GM23248 (cell line): Measurements from ENCODE around the gene FAM210A. TPM values are rescaled to one million over a fixed set of nuclear protein-coding genes. Genes with fewer than 3 reads are reported as not detected.

Experiments
- DNase-seq: peaks from one replicate; pipeline ENCODE4 v3.0.0-alpha.2; 2015
- H2AFZ ChIP-seq: fragments of 200-600 bp; sonication (generic); 2 replicates; pipeline ENCODE4 v1.6.1; 2016; ENCODE audit warnings: antibody characterized with exemption
- H3F3A ChIP-seq: fragments of 200-600 bp; sonication (generic); 2 replicates; pipeline ENCODE4 v1.6.1; 2016; ENCODE audit warnings: mild to moderate bottlenecking, antibody characterized with exemption, mixed run types; ENCODE audit not compliant: insufficient read depth
- H3K27ac ChIP-seq: fragments of 200-600 bp; sonication (generic); 2 replicates; pipeline ENCODE4 v1.5.1; 2016; ENCODE audit warnings: mild to moderate bottlenecking
- H3K27me3 ChIP-seq: fragments of 200-600 bp; sonication (generic); replicated peaks from 2 replicates; pipeline ENCODE4 v1.6.1; 2016; ENCODE audit warnings: mild to moderate bottlenecking; ENCODE audit not compliant: insufficient read depth
- H3K36me3 ChIP-seq: fragments of 200-600 bp; sonication (generic); 2 replicates; pipeline ENCODE4 v1.6.1; 2016; ENCODE audit warnings: low read depth, mild to moderate bottlenecking
- H3K4me1 ChIP-seq: fragments of 200-600 bp; sonication (generic); 2 replicates; pipeline ENCODE4 v1.6.1; 2016; ENCODE audit warnings: mild to moderate bottlenecking; ENCODE audit not compliant: insufficient read depth
- H3K4me2 ChIP-seq: fragments of 200-600 bp; sonication (generic); one replicate; pipeline ENCODE4 v1.6.1; 2016; ENCODE audit warnings: mild to moderate bottlenecking; ENCODE audit not compliant: unreplicated experiment
- H3K4me3 ChIP-seq: fragments of 200-600 bp; sonication (generic); 2 replicates; pipeline ENCODE4 v1.5.1; 2016; ENCODE audit warnings: mild to moderate bottlenecking
- H3K79me2 ChIP-seq: fragments of 200-600 bp; sonication (generic); 2 replicates; pipeline ENCODE4 v1.6.1; 2016; ENCODE audit warnings: mild to moderate bottlenecking; ENCODE audit not compliant: insufficient read depth
- H3K9ac ChIP-seq: fragments of 200-600 bp; sonication (generic); 2 replicates; pipeline ENCODE4 v1.6.1; 2016; ENCODE audit warnings: mild to moderate bottlenecking
- H3K9me2 ChIP-seq: fragments of 200-600 bp; sonication (generic); 2 replicates; pipeline ENCODE4 v1.6.1; 2016; ENCODE audit warnings: mixed run types, mild to moderate bottlenecking, moderate library complexity; ENCODE audit not compliant: insufficient read depth
- H3K9me3 ChIP-seq: fragments of 200-600 bp; sonication (generic); one replicate; pipeline ENCODE4 v1.6.1; 2017; ENCODE audit warnings: low read depth
- H4K20me1 ChIP-seq: fragments of 200-600 bp; sonication (generic); 2 replicates; pipeline ENCODE4 v1.6.0; 2016; ENCODE audit not compliant: insufficient read depth
- EZH2 ChIP-seq: fragments of 200-600 bp; sonication (generic); IDR thresholded peaks from 2 replicates; pipeline ENCODE4 v1.6.1; 2018; ENCODE audit warnings: antibody characterized with exemption, mild to moderate bottlenecking; ENCODE audit not compliant: insufficient read depth, poor library complexity, severe bottlenecking
- EZH2phosphoT487 ChIP-seq: fragments of 200-600 bp; sonication (generic); IDR thresholded peaks from 2 replicates; pipeline ENCODE4 v1.6.1; 2018; ENCODE audit warnings: antibody characterized with exemption, moderate library complexity, mild to moderate bottlenecking, low read depth; ENCODE audit not compliant: insufficient read depth
- WGBS, 2 experiments: methylation state at CpG; one replicate each; pipeline ENCODE4 v1.1.6; 2015 to 2017; ENCODE audit warnings: low lambda C conversion rate in 2 of 2, low coverage in 1 of 2; ENCODE audit errors: missing lambda C conversion rate in 2 of 2; 5-methylcytosine and 5-hydroxymethylcytosine counted together
- in situ Hi-C: fragments of 300-500 bp; cut with MboI; formaldehyde crosslinking; loops from 2 replicates; pipeline ENCODE4 v1.15.0; 2020
- polyA plus RNA-seq: library from polyadenylated mRNA; unstranded; fragments of >200 nt; fragmentation: Nextera tagmentation; extraction: Ambion mirVana; gene quantifications from 2 replicates; pipeline ENCODE4 v1.2.1, GENCODE V29; 2016
- total RNA-seq: library from RNA; depleted of rRNA; stranded (reverse); fragments of >200 nt; shearing (Covaris generic); gene quantifications from 2 replicates; pipeline ENCODE4 v1.2.3, GENCODE V29; 2014

Gene FAM210A
- total and polyA plus RNA-seq, 2 experiments from 2014 or later: 14.2 to 24.9 TPM

GRCh38 chr18:13658436-13659204, 67.7 kb downstream of the FAM210A start:
- H3F3A ChIP-seq: no peaks in the 10 kb centered on the region
- H3K36me3 ChIP-seq: 0 out of 2 replicates have a peak, but pooled peaks cover 4% of the 10 kb centered on the region
- peaks cover 6% of the 10 kb centered on the region; the same call in 1 of the 2 replicates for H3K4me1 ChIP-seq
- no peaks in the 10 kb centered on the region for H3K9me2 ChIP-seq
- no peak overlapping the region for H2AFZ ChIP-seq
- no peak overlapping the region for H3K4me2 ChIP-seq
- H3K4me3 ChIP-seq: no peak overlapping the region
- H3K27me3 ChIP-seq: no peaks in the 10 kb centered on the region
- no peaks in the 10 kb centered on the region for H4K20me1 ChIP-seq
- H3K27ac ChIP-seq: no peak overlapping the region
- no peaks in the 10 kb centered on the region for H3K79me2 ChIP-seq
- H3K9me3 ChIP-seq: no peaks in the 10 kb centered on the region
- WGBS, 2 experiments: 77 to 79% methylated on average over 8 of the region's 8 CpGs
- in situ Hi-C loops: no loop called here
- no peak overlapping the region for H3K9ac ChIP-seq
- no peak for TF ChIP-seq EZH2phosphoT487
- no peak for TF ChIP-seq EZH2
- no peak for DNase-seq

- Histone ChIP-seq H3K4me3 (no peak overlapping the region), H2AFZ (no peak overlapping the region), H3K27ac (no peak overlapping the region), H3F3A (no peaks in the 10 kb centered on the region), H3K9ac (no peak overlapping the region), H4K20me1 (no peaks in the 10 kb centered on the region), H3K9me2 (no peaks in the 10 kb centered on the region), H3K79me2 (no peaks in the 10 kb centered on the region), H3K4me2 (no peak overlapping the region), H3K4me1 (peaks cover 6% of the 10 kb centered on the region; the same call in 1 of the 2 replicates), H3K27me3 (no peaks in the 10 kb centered on the region), H3K9me3 (no peaks in the 10 kb centered on the region), H3K36me3 (no peaks in the 10 kb centered on the region)
- in situ Hi-C loops: no loop called here
- 61 to 64% methylated on average over 7 of the region's 7 CpGs for WGBS, 2 experiments
- DNase-seq: no peak
- no peak for TF ChIP-seq EZH2phosphoT487
- no peak for TF ChIP-seq EZH2
These were observed 68.4 kb downstream of the FAM210A start for GRCh38 chr18:13657974-13658373.

GRCh38 chr18:13653746-13654433, 72.5 kb downstream of the FAM210A start:
- H3K27me3 ChIP-seq: no peaks in the 10 kb centered on the region
- peak; percentile 9 for DNase-seq
- WGBS, 2 experiments: 9 to 11% methylated on average over 13 of the region's 13 CpGs
- no peak overlapping the region for H3K27ac ChIP-seq
- no peak overlapping the region for H2AFZ ChIP-seq
- no peaks in the 10 kb centered on the region for H3K36me3 ChIP-seq
- no peaks in the 10 kb centered on the region for H3F3A ChIP-seq
- no peaks in the 10 kb centered on the region for H3K9me2 ChIP-seq
- in situ Hi-C loops: no loop called here
- TF ChIP-seq EZH2phosphoT487: no peak
- no peak for TF ChIP-seq EZH2
- H3K4me1 ChIP-seq: no peaks in the 10 kb centered on the region
- H3K9me3 ChIP-seq: no peaks in the 10 kb centered on the region
- H3K4me3 ChIP-seq: no peak overlapping the region
- no peak overlapping the region for H3K9ac ChIP-seq
- H3K4me2 ChIP-seq: no peak overlapping the region
- no peaks in the 10 kb centered on the region for H4K20me1 ChIP-seq
- H3K79me2 ChIP-seq: no peaks in the 10 kb centered on the region

- no peak for DNase-seq
- no peak overlapping the region for H3K27ac ChIP-seq
- no peaks in the 10 kb centered on the region for H3K27me3 ChIP-seq
- no peak overlapping the region for H3K9ac ChIP-seq
- no peak overlapping the region for H3K4me3 ChIP-seq
- no peak overlapping the region for H2AFZ ChIP-seq
- no peaks in the 10 kb centered on the region for H3K36me3 ChIP-seq
- no peak for TF ChIP-seq EZH2phosphoT487
- TF ChIP-seq EZH2: no peak
- 82% methylated on average over 23 of the region's 23 CpGs for WGBS, 2 experiments
- H3K9me3 ChIP-seq: no peaks in the 10 kb centered on the region
- H3K79me2 ChIP-seq: no peaks in the 10 kb centered on the region
- no peaks in the 10 kb centered on the region for H4K20me1 ChIP-seq
- H3K4me1 ChIP-seq: no peaks in the 10 kb centered on the region
- no peaks in the 10 kb centered on the region for H3K9me2 ChIP-seq
- in situ Hi-C loops: loop anchor here (25.0 kb wide), 1 partner anchor 912 kb away; no protein-coding TSS in a partner anchor
- H3F3A ChIP-seq: no peaks in the 10 kb centered on the region
- H3K4me2 ChIP-seq: no peak overlapping the region
These were observed 76.7 kb downstream of the FAM210A start for GRCh38 chr18:13649397-13650390.
